ENCODE data around the gene PLCL2.

Gene PLCL2

GRCh38 chr3:17055374-17056276, 170.9 kb downstream of the PLCL2 start:
- H3K4me2 ChIP-seq (ENCODE audit: low read depth, low read length) = no peak overlapping the region

GRCh38 chr3:17057321-17057720, 172.6 kb downstream of the PLCL2 start:
- TF ChIP-seq EZH2phosphoT487 (IDR thresholded peaks at IDR 0.05; ENCODE audit: low read length) (no peak), EZH2 (optimal IDR thresholded peaks at IDR 0.05; ENCODE audit: low read depth, low read length) (no peak)
- TF ChIP-seq, protein P1, sequence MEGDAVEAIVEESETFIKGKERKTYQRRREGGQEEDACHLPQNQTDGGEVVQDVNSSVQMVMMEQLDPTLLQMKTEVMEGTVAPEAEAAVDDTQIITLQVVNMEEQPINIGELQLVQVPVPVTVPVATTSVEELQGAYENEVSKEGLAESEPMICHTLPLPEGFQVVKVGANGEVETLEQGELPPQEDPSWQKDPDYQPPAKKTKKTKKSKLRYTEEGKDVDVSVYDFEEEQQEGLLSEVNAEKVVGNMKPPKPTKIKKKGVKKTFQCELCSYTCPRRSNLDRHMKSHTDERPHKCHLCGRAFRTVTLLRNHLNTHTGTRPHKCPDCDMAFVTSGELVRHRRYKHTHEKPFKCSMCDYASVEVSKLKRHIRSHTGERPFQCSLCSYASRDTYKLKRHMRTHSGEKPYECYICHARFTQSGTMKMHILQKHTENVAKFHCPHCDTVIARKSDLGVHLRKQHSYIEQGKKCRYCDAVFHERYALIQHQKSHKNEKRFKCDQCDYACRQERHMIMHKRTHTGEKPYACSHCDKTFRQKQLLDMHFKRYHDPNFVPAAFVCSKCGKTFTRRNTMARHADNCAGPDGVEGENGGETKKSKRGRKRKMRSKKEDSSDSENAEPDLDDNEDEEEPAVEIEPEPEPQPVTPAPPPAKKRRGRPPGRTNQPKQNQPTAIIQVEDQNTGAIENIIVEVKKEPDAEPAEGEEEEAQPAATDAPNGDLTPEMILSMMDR (IDR thresholded peaks at IDR 0.05; ENCODE audit: low read length) = no peak
- no peak for DNase-seq
- H3K27ac ChIP-seq (ENCODE audit: low read length) = no peak overlapping the region

More at GRCh38 chr3:17055374-17056276, 170.9 kb downstream of the PLCL2 start:
- H3K9ac ChIP-seq (ENCODE audit: low read length) = no peak overlapping the region
- H3K9me3 ChIP-seq (replicated peaks; ENCODE audit: insufficient read depth, low read length) = no peaks in the 10 kb centered on the region
- no peaks in the 10 kb centered on the region for H3K27me3 ChIP-seq (replicated peaks; ENCODE audit: insufficient read depth, low read length)
- H3K36me3 ChIP-seq (replicated peaks; ENCODE audit: insufficient read depth, low read length) = no peaks in the 10 kb centered on the region; the same call in 1 of the 2 replicates
- no peak overlapping the region for H3K4me3 ChIP-seq (ENCODE audit: low read length)
- no peaks in the 10 kb centered on the region for H3K79me2 ChIP-seq (ENCODE audit: low read length)
- no peak for DNase-seq
- no peaks in the 10 kb centered on the region for H3F3A ChIP-seq (ENCODE audit: insufficient read depth, low read length)
- H2AFZ ChIP-seq (ENCODE audit: low read length) = no peak overlapping the region
- TF ChIP-seq, protein P1 (IDR thresholded peaks at IDR 0.05; ENCODE audit: low read length) = no peak
- TF ChIP-seq EZH2phosphoT487 (IDR thresholded peaks at IDR 0.05; ENCODE audit: low read length) (no peak), EZH2 (optimal IDR thresholded peaks at IDR 0.05; ENCODE audit: low read depth, low read length) (no peak)
- H3K4me1 ChIP-seq (ENCODE audit: low read length) = peaks cover 9% of the 10 kb centered on the region
- no peaks in the 10 kb centered on the region for H4K20me1 ChIP-seq (ENCODE audit: insufficient read depth, low read length)
- no peaks in the 10 kb centered on the region for H3K9me2 ChIP-seq (replicated peaks; ENCODE audit: insufficient read depth, low read length)
- no peak overlapping the region for H3K27ac ChIP-seq (ENCODE audit: low read length)

GRCh38 chr3:17059989-17060550, 175.3 kb downstream of the PLCL2 start:
- H3K9ac ChIP-seq (ENCODE audit: low read length) = no peak overlapping the region
- H3K4me3 ChIP-seq (ENCODE audit: low read length) = no peak overlapping the region
- no peak overlapping the region for H2AFZ ChIP-seq (ENCODE audit: low read length)
- no peaks in the 10 kb centered on the region for H3K79me2 ChIP-seq (ENCODE audit: low read length)
- no peaks in the 10 kb centered on the region for H3F3A ChIP-seq (ENCODE audit: insufficient read depth, low read length)
- H3K9me2 ChIP-seq (replicated peaks; ENCODE audit: insufficient read depth, low read length) = no peaks in the 10 kb centered on the region
- H3K4me2 ChIP-seq (ENCODE audit: low read depth, low read length) = no peak overlapping the region
- TF ChIP-seq, protein P1 (IDR thresholded peaks at IDR 0.05; ENCODE audit: low read length) = no peak
- no peak for TF ChIP-seq EZH2phosphoT487 (IDR thresholded peaks at IDR 0.05; ENCODE audit: low read length)
- TF ChIP-seq EZH2 (optimal IDR thresholded peaks at IDR 0.05; ENCODE audit: low read depth, low read length) = no peak
- no peak for DNase-seq
- no peaks in the 10 kb centered on the region for H3K9me3 ChIP-seq (replicated peaks; ENCODE audit: insufficient read depth, low read length)
- H3K36me3 ChIP-seq (replicated peaks; ENCODE audit: insufficient read depth, low read length) = no peaks in the 10 kb centered on the region; the same call in 1 of the 2 replicates
- no peaks in the 10 kb centered on the region for H3K27me3 ChIP-seq (replicated peaks; ENCODE audit: insufficient read depth, low read length)
- H3K4me1 ChIP-seq (ENCODE audit: low read length) = no peaks in the 10 kb centered on the region
- no peak overlapping the region for H3K27ac ChIP-seq (ENCODE audit: low read length)
- no peaks in the 10 kb centered on the region for H4K20me1 ChIP-seq (ENCODE audit: insufficient read depth, low read length)

More at GRCh38 chr3:17057321-17057720, 172.6 kb downstream of the PLCL2 start:
- H3F3A ChIP-seq (ENCODE audit: insufficient read depth, low read length) = no peaks in the 10 kb centered on the region
- no peak overlapping the region for H3K4me3 ChIP-seq (ENCODE audit: low read length)
- no peaks in the 10 kb centered on the region for H3K9me2 ChIP-seq (replicated peaks; ENCODE audit: insufficient read depth, low read length)
- H4K20me1 ChIP-seq (ENCODE audit: insufficient read depth, low read length) = no peaks in the 10 kb centered on the region
- H2AFZ ChIP-seq (ENCODE audit: low read length) = no peak overlapping the region
- no peaks in the 10 kb centered on the region for H3K27me3 ChIP-seq (replicated peaks; ENCODE audit: insufficient read depth, low read length)
- no peaks in the 10 kb centered on the region; the same call in 1 of the 2 replicates for H3K36me3 ChIP-seq (replicated peaks; ENCODE audit: insufficient read depth, low read length)
- H3K9me3 ChIP-seq (replicated peaks; ENCODE audit: insufficient read depth, low read length) = no peaks in the 10 kb centered on the region
- peaks cover 9% of the 10 kb centered on the region for H3K4me1 ChIP-seq (ENCODE audit: low read length)
- no peak overlapping the region for H3K9ac ChIP-seq (ENCODE audit: low read length)
- no peaks in the 10 kb centered on the region for H3K79me2 ChIP-seq (ENCODE audit: low read length)
- H3K4me2 ChIP-seq (ENCODE audit: low read depth, low read length) = no peak overlapping the region
